ENCODE data around the gene C20orf204.

DNA sequence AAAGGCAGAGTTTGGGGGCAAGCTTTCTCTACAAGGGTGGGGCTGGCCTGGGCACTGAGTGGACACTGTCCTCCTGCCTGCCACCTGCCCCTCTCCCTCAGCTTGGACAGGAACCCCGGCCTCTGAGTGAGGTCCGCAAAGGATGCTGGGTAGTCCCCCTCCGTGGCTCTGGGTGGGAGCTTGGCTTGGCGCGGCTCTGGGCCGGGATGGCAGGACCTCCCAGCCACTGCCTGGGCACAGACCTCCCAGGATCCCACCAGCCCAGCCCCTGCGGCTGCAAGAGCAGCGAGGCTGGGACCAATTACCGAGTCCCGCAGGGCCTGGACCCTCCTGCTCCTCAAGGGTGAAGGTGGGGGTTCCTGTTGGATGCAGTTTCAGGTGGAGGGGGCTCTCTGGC is 16.3 kb downstream of the C20orf204 start:
- TF ChIP-seq, protein P1, sequence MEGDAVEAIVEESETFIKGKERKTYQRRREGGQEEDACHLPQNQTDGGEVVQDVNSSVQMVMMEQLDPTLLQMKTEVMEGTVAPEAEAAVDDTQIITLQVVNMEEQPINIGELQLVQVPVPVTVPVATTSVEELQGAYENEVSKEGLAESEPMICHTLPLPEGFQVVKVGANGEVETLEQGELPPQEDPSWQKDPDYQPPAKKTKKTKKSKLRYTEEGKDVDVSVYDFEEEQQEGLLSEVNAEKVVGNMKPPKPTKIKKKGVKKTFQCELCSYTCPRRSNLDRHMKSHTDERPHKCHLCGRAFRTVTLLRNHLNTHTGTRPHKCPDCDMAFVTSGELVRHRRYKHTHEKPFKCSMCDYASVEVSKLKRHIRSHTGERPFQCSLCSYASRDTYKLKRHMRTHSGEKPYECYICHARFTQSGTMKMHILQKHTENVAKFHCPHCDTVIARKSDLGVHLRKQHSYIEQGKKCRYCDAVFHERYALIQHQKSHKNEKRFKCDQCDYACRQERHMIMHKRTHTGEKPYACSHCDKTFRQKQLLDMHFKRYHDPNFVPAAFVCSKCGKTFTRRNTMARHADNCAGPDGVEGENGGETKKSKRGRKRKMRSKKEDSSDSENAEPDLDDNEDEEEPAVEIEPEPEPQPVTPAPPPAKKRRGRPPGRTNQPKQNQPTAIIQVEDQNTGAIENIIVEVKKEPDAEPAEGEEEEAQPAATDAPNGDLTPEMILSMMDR (IDR thresholded peaks at IDR 0.05; ENCODE audit: low read depth, low read length, missing input control) = no peak
- no peak for TF ChIP-seq FOXA1 (IDR thresholded peaks at IDR 0.05)
